GM23338 (cell line): ENCODE data around the gene MINDY4. TPM values are rescaled to one million over a fixed set of nuclear protein-coding genes. Genes with fewer than 3 reads are reported as not detected.

ENCODE experiments used
- ATAC-seq: fragments of 200-7000 bp; cut with Tn5 transposase; 3 replicates; pipeline ENCODE4 v1.9.1; 2020
- DNase-seq: peaks from one replicate; pipeline ENCODE4 v3.0.0-alpha.2; 2015; ENCODE audit warnings: low spot score
- H2AFZ ChIP-seq: fragments of 200-600 bp; sonication (generic); 2 replicates; pipeline ENCODE4 v1.8.0; 2016; ENCODE audit warnings: antibody characterized with exemption, mild to moderate bottlenecking, moderate library complexity
- H3F3A ChIP-seq: fragments of 200-600 bp; sonication (generic); replicated peaks from 2 replicates; pipeline ENCODE4 v1.8.0; 2017; ENCODE audit warnings: antibody characterized with exemption, mixed run types, low read depth
- H3K27ac ChIP-seq: fragments of 200-600 bp; sonication (generic); 2 replicates; pipeline ENCODE4 v1.6.1; 2016; ENCODE audit warnings: low read depth
- H3K27me3 ChIP-seq: fragments of 200-600 bp; sonication (generic); 2 replicates; pipeline ENCODE4 v1.8.0; 2016; ENCODE audit warnings: mild to moderate bottlenecking, mixed run types, moderate library complexity; ENCODE audit not compliant: insufficient read depth
- H3K36me3 ChIP-seq: fragments of 200-600 bp; sonication (generic); 2 replicates; pipeline ENCODE4 v1.8.0; 2016; ENCODE audit warnings: mild to moderate bottlenecking; ENCODE audit not compliant: insufficient read depth
- H3K4me1 ChIP-seq: fragments of 200-600 bp; sonication (generic); 2 replicates; pipeline ENCODE4 v1.8.0; 2016; ENCODE audit warnings: mild to moderate bottlenecking, moderate library complexity; ENCODE audit not compliant: insufficient read depth
- H3K4me2 ChIP-seq: fragments of 200-600 bp; sonication (generic); 2 replicates; pipeline ENCODE4 v1.7.1; 2017; ENCODE audit warnings: mixed run types
- H3K4me3 ChIP-seq: fragments of 200-600 bp; sonication (generic); 2 replicates; pipeline ENCODE4 v1.6.1; 2016; ENCODE audit warnings: mixed run types
- H3K79me2 ChIP-seq: fragments of 200-600 bp; sonication (generic); replicated peaks from 2 replicates; pipeline ENCODE4 v1.8.0; 2017; ENCODE audit warnings: mild to moderate bottlenecking; ENCODE audit not compliant: insufficient read depth
- H3K9me2 ChIP-seq: fragments of 200-600 bp; sonication (generic); 2 replicates; pipeline ENCODE4 v1.8.0; 2017; ENCODE audit not compliant: insufficient read depth
- H4K20me1 ChIP-seq: fragments of 200-600 bp; sonication (generic); replicated peaks from 2 replicates; pipeline ENCODE4 v1.8.0; 2017; ENCODE audit warnings: mild to moderate bottlenecking; ENCODE audit not compliant: insufficient read depth
- H3K27ac Mint-ChIP-seq: 2 replicates; pipeline ENCODE4 v1.8.0; 2020; ENCODE audit warnings: inconsistent platforms, mild to moderate bottlenecking, moderate library complexity, mixed read lengths
- H3K27me3 Mint-ChIP-seq: 3 replicates; pipeline ENCODE4 v1.8.0; 2022; ENCODE audit warnings: low read depth, mild to moderate bottlenecking, moderate library complexity, mixed read lengths, inconsistent platforms; ENCODE audit not compliant: insufficient read depth, poor library complexity
- H3K36me3 Mint-ChIP-seq: 3 replicates; pipeline ENCODE4 v1.8.0; 2021; ENCODE audit warnings: low read depth, mild to moderate bottlenecking, inconsistent platforms, moderate library complexity, mixed read lengths
- H3K4me1 Mint-ChIP-seq: 3 replicates; pipeline ENCODE4 v1.8.0; 2020; ENCODE audit warnings: mild to moderate bottlenecking, inconsistent platforms, mixed read lengths
- H3K4me3 Mint-ChIP-seq: 3 replicates; pipeline ENCODE4 v1.8.0; 2021; ENCODE audit warnings: moderate library complexity, mild to moderate bottlenecking, inconsistent platforms, mixed read lengths
- H3K9me3 Mint-ChIP-seq: 3 replicates; pipeline ENCODE4 v1.8.0; 2020; ENCODE audit warnings: moderate library complexity, mild to moderate bottlenecking, inconsistent platforms, mixed read lengths
- EZH2 ChIP-seq: fragments of 200-600 bp; sonication (generic); IDR thresholded peaks from one replicate; pipeline ENCODE4 v1.8.0; 2017; ENCODE audit warnings: antibody characterized with exemption, mild to moderate bottlenecking, low read depth; ENCODE audit not compliant: unreplicated experiment
- JUNB ChIP-seq: IDR thresholded peaks from one replicate; pipeline ENCODE4 v1.6.1; 2016; ENCODE audit warnings: antibody characterized with exemption; ENCODE audit not compliant: unreplicated experiment
- NANOG ChIP-seq: IDR thresholded peaks from 2 replicates; pipeline ENCODE4 v1.6.1; 2016; ENCODE audit warnings: antibody characterized with exemption, borderline replicate concordance
- POLR2AphosphoS5 ChIP-seq: IDR thresholded peaks from 2 replicates; pipeline ENCODE4 v1.6.1; 2016; ENCODE audit warnings: antibody characterized with exemption, low read depth
- STAT1 ChIP-seq: IDR thresholded peaks from one replicate; pipeline ENCODE4 v1.6.1; 2016; ENCODE audit warnings: antibody characterized with exemption; ENCODE audit not compliant: unreplicated experiment
- ZNF462 ChIP-seq: fragments of 250-450 bp; sonication (Bioruptor Pico); IDR thresholded peaks from 2 replicates; pipeline ENCODE4 v1.5.0; 2020; ENCODE audit warnings: mild to moderate bottlenecking, moderate library complexity
- polyA plus RNA-seq: library from polyadenylated mRNA; unstranded; fragments of >200 nt; fragmentation: Nextera tagmentation; extraction: Ambion mirVana; gene quantifications from 2 replicates; pipeline ENCODE4 v1.2.1, GENCODE V29; 2016
- total RNA-seq: library from RNA; depleted of rRNA; stranded (reverse); fragments of >200 nt; shearing (Covaris generic); gene quantifications from 2 replicates; pipeline ENCODE4 v1.2.3, GENCODE V29; 2014

The MINDY4 gene
- total and polyA plus RNA-seq, 2 experiments from 2014 or later: 1.7 to 4.4 TPM

DNA sequence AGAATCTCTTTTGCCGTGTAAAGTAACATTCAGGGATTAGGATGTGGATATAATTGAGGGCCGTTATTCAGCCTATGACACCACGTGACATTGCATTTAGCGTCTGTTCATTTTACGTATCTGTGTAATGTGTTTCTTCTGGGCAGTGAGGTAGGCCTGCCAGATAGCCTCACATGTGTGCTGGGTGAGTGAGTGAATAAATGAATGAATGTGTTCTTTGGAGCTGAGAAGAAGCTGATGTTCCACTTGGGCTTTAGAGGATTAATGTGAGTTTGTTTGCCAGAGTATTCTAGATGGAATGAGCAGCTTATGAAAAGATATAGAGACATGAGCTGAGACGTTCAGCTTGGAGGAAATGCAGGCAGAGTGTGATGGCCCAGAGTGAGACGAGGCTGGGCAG lies 55.0 kb downstream of the MINDY4 start:
- ATAC-seq: no peak
- peaks cover 4% of the 10 kb centered on the region; the same call in 2 of the 3 replicates for H3K9me3 Mint-ChIP-seq
- no peaks in the 10 kb centered on the region for H3K4me1 ChIP-seq

More for the DNA sequence above, 55.0 kb downstream of the MINDY4 start:
- no peak for DNase-seq
- H4K20me1 ChIP-seq: no peaks in the 10 kb centered on the region
- H3K27me3 Mint-ChIP-seq: no peaks in the 10 kb centered on the region
- TF ChIP-seq JUNB (no peak), STAT1 (no peak), EZH2 (no peak), POLR2AphosphoS5 (no peak), NANOG (no peak), ZNF462 (no peak)
- H3K27ac ChIP-seq: no peak overlapping the region
- peaks cover 9% of the 10 kb centered on the region for H3K4me1 Mint-ChIP-seq
- no peak overlapping the region for H3K27ac Mint-ChIP-seq
- no peaks in the 10 kb centered on the region for H3K27me3 ChIP-seq
- H3K4me3 Mint-ChIP-seq: no peak overlapping the region
- H3K4me2 ChIP-seq: no peak overlapping the region
- no peaks in the 10 kb centered on the region for H3K36me3 ChIP-seq
- H2AFZ ChIP-seq: no peak overlapping the region
- H3F3A ChIP-seq: no peaks in the 10 kb centered on the region
- H3K79me2 ChIP-seq: no peaks in the 10 kb centered on the region
- H3K36me3 Mint-ChIP-seq: peaks cover 9% of the 10 kb centered on the region; the same call in 2 of the 3 replicates
- H3K4me3 ChIP-seq: no peak overlapping the region
- no peaks in the 10 kb centered on the region for H3K9me2 ChIP-seq
